Loucy (cell line): ENCODE data around the gene SHPK.

ENCODE experiments used
- EZH2phosphoT487 ChIP-seq: fragments of 200-600 bp; IDR thresholded peaks from 2 replicates; pipeline ENCODE4 v1.6.1; 2018; ENCODE audit warnings: antibody characterized with exemption, mild to moderate bottlenecking, moderate library complexity, borderline replicate concordance
- TF ChIP-seq, protein P1 (sequence below): fragments of 200-600 bp; sonication (generic); conservative IDR thresholded peaks from 2 replicates; pipeline ENCODE4 v1.5.1; 2014; ENCODE audit warnings: mild to moderate bottlenecking, antibody characterized with exemption, low read length

DNA sequence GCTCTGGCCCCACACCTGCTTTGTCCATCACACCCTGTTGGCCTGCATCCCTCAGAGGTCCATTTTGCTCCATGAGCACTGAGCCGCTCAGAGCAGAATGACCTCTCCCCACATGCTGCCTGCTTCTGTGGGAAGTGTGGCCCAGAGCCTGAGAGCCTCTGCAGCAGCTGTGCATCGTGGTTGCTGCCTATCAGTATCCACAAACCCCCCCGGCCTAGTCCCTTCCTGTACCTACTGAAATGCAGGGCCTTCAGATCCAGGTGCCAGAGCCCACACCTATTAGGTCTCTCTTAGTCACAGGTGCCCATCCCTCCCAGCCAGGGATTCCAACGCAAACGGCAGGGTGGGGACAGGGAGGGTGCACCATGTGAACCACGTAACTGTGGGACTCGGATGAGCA, 61.8 kb downstream of the SHPK start:
- TF ChIP-seq, protein P1, sequence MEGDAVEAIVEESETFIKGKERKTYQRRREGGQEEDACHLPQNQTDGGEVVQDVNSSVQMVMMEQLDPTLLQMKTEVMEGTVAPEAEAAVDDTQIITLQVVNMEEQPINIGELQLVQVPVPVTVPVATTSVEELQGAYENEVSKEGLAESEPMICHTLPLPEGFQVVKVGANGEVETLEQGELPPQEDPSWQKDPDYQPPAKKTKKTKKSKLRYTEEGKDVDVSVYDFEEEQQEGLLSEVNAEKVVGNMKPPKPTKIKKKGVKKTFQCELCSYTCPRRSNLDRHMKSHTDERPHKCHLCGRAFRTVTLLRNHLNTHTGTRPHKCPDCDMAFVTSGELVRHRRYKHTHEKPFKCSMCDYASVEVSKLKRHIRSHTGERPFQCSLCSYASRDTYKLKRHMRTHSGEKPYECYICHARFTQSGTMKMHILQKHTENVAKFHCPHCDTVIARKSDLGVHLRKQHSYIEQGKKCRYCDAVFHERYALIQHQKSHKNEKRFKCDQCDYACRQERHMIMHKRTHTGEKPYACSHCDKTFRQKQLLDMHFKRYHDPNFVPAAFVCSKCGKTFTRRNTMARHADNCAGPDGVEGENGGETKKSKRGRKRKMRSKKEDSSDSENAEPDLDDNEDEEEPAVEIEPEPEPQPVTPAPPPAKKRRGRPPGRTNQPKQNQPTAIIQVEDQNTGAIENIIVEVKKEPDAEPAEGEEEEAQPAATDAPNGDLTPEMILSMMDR: no peak
- TF ChIP-seq EZH2phosphoT487: no peak
